HG03135 (cell line): ENCODE data around the gene RTBDN.
"Not testable (repeated sequence)": the region's sequence is repeated elsewhere in the genome, so short reads cannot be mapped to it uniquely, and the experiment has no call there.

Source experiments
- ATAC-seq: cut with Tn5 transposase; IDR thresholded peaks from one replicate; pipeline ENCODE4 v1.9.1; 2021; ENCODE audit warnings: mild to moderate bottlenecking, moderate library complexity; ENCODE audit not compliant: unreplicated experiment

Gene RTBDN

GRCh38 chr19:12825254-12826131 is 8.9 kb downstream of the RTBDN start:
- no peak for ATAC-seq

- ATAC-seq = no peak
Observed at GRCh38 chr19:12821761-12822160, 12.6 kb downstream of the RTBDN start.

- not testable (repeated sequence) for ATAC-seq
Observed at GRCh38 chr19:12817810-12818209, 16.6 kb downstream of the RTBDN start.

- ATAC-seq = not testable (repeated sequence)
Observed at GRCh38 chr19:12817188-12817587, 17.2 kb downstream of the RTBDN start.

- no peak for ATAC-seq
Observed at GRCh38 chr19:12815088-12815487, 19.3 kb downstream of the RTBDN start.

DNA sequence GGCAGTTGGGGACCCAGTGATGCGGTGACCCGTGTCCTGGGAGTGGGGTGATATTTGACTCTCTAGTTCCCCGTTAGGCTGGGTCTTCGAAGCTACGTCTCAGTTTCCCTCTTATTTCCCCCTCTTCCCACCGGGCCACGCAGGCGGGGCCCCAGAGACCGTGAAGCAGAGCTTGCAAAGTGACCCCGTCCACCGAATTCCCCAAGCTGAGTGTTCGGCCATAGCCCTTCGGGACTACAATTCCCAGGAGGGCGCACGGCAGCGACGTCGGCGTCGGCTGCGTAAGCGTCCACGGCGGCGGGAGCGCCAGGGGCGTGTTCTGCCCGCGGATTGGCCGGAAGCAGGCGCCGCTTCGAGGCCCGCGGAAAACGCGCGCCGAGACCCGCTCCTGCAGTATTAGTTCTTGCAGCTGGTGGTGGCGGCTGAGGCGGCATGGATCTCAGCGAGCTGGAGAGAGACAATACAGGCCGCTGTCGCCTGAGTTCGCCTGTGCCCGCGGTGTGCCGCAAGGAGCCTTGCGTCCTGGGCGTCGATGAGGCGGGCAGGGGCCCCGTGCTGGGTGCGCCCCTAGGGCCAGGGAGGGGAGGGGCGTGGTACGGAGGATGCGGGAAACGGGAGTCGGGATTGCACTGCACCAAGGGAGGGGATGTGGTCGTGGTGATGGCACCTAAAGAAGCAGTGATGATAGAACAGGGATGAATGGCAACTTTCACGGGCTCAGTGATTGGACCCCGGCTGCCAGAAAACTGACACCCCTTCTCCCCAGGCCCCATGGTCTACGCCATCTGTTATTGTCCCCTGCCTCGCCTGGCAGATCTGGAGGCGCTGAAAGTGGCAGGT is 27.9 kb downstream of the RTBDN start, which contains the start of gene RNASEH2A:
RNASEH2A (plus strand) TSS at position 343 of the 840 bp plus-strand sequence; CDS start at position 433, 90 bp downstream.
- peak; percentile 75 for ATAC-seq

GRCh38 chr19:12804051-12804450 is 30.3 kb downstream of the RTBDN start:
- ATAC-seq = no peak

DNA sequence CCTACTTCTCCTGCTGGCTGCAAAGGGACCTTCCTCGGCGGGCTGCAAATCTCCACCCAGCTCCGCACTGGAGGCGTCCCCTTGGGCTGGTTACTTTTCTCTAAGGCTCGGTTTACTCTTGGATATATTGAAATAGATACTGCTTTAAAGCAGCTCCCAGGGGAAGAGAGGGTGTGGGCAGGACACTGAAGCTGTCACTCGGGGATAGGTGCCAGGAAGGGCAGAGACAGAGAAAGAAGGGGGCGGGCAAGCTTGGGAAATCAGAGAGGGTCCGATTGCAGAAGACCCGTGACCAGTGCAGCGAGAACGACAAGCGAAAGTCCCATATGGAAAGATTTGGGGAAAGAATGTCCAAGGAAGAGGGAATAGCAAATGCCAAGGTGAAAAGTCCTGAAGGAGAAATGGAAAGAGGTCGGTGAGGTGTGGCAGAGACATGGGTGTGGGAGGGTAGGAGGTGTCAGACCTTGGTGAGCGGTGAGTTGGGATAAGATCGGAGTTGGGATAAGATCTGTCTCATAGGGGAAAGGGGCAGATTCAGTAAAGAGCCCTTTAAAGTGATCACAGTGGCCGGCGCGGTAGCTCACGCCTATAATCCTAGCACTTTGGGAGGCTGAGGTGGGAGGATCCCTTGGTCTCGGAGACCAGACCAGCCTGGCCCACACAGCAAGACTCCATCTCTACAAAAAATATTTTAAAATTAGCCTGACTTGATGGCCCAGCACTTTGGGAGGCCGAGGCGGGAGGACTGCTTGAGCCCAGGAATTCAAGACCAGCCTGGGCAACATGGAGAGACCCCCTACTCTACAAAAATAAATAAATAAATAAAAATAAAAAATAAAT is 31.9 kb downstream of the RTBDN start:
- ATAC-seq = no peak

- ATAC-seq = no peak
Observed at GRCh38 chr19:12801466-12802266, 32.7 kb downstream of the RTBDN start, which contains the start of the genes PRDX2 and THSD8. Gene PRDX2 (minus strand): TSS chr19:12801800. CDS start chr19:12801261, 539 bp downstream. Gene THSD8 (plus strand): TSS chr19:12802069. CDS start chr19:12802072, 3 bp downstream.

- ATAC-seq = no peak
Observed at GRCh38 chr19:12800923-12801465, 33.4 kb downstream of the RTBDN start.

DNA sequence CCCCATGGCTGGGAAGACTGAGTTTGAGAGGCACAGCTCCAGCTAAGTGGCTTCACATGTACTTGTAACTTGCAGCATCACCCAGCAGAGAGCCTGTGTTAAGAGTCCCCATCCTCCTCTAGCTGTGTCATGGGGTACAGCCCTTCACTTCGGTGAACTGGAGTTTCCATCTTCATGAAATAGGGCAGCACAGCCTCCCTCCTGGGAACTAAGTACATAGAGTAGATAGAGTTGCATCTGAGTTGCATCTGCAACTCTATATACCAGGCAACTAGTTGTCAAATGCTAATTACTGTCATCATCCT is 34.0 kb downstream of the RTBDN start:
- no peak for ATAC-seq

DNA sequence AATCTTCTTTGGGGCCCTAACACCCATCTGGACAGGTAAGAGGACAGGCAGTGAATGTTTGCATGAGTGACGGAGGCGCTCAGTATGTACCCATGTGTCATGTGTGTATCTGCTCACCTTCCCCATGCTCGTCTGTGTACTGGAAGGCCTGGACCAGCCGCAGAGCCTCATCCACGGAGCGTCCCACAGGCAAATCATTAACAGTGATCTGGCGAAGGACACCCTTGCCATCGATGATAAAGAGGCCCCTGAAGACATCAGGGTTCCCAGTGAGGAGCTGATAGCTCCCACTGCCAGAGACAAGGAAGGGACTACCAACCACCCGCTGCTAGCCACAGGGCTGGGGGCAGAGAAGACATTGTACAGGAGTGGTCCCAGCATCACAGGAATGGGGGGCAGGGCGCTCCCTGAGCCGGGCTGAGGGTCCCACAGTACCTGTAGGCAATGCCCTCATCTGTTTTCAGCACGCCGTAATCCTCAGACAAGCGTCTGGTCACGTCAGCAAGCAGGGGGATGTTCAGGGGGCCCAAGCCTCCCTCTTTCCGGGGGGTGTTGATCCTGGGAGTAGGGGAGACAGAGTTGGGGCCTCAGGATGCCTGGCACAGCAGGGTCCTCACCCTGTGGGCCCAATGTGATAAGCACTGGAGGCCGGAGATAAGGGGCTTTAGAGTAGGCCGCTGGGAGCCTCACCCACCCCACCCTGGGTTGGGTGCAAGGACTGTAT is 34.5 kb downstream of the RTBDN start:
- no peak for ATAC-seq

- ATAC-seq = not testable (repeated sequence)
Observed at GRCh38 chr19:12797607-12798006, 36.8 kb downstream of the RTBDN start.

DNA sequence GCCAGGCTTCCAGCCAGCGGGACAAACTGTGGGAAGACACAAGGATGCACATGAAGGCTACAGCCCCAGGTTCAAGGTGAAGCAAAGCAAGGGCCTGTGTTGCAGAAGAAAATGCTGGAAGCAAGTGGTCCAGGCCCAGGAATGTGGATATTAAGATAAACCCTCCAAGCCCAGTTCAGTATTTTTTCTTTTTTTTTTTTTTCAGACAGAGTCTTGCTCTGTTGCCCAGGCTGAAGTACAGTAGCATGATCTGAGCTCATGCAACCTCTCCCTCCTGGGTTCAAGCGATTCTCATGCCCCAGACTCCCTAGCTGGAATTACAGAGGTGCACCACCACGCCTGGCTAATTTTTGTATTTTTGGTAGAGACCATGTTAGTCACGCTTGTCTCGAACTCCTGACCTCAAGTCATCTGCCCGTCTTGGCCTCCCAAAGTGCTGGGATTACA is 37.2 kb downstream of the RTBDN start:
- no peak for ATAC-seq

- ATAC-seq = no peak
Observed at GRCh38 chr19:12796146-12797071, 38.0 kb downstream of the RTBDN start.

GRCh38 chr19:12794971-12795381 is 39.4 kb downstream of the RTBDN start:
- no peak for ATAC-seq

DNA sequence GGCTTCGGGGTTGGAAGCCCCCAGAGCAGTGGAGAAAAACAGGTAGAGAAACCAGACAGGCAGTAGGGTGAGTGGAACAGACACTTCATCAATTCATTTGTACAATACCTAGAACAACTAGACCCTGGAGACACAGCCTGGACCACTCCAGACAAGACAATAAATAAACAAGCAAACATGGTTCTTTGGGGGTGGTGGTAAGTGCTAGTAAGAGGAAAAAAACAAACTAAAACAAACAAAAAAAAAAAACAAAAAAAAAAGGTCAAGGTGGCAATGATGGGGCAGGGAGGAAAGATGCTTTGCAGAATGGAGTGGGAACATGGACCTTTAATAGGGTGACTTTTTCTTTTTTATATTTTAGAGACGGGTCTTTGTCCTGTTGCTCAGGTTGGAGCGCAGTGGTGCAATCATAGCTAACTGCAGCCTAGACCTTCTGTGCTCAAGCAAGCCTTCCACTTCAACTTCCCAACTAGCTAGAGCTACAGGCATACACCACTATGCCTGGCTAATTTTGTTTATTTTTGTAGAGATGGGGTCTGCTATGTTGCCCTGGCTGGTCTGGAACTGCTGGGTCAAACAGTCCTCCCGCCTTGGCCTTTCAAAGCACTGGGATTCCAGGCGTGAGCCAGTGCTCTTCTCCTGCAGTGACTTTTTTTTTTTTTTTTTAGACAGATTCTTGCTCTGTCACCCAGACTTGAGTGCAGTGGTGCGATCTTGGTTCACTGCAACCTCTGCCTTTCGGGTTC is 40.0 kb downstream of the RTBDN start:
- ATAC-seq = no peak
